H1 (cell line): Measurements from ENCODE around the gene ADAD2. TPM values are rescaled to one million over a fixed set of nuclear protein-coding genes. Genes with fewer than 3 reads are reported as not detected.

Source experiments
- ATF2 ChIP-seq: IDR thresholded peaks from 2 replicates; pipeline ENCODE4 v1.6.1; 2012; ENCODE audit warnings: low read length, inconsistent platforms
- BACH1 ChIP-seq: IDR thresholded peaks from 2 replicates; pipeline ENCODE4 v1.6.1; 2012; ENCODE audit warnings: low read length, improper control_type of control experiment
- BCL11A ChIP-seq, 2 experiments: IDR thresholded peaks; one replicate each; pipeline ENCODE4 v1.6.1; 2011; ENCODE audit warnings: low read depth in 2 of 2, low read length in 2 of 2, mild to moderate bottlenecking in 2 of 2
- CBX8 ChIP-seq: fragments of 300-800, 300-1000 bp; sonication (generic); IDR thresholded peaks from 2 replicates; pipeline ENCODE4 v1.7.1; 2016; ENCODE audit warnings: low read depth, low read length, borderline replicate concordance
- CHD7 ChIP-seq: fragments of 300-600 bp; sonication (generic); IDR thresholded peaks from 2 replicates; pipeline ENCODE4 v1.7.1; 2012; ENCODE audit warnings: low read length, moderate library complexity, mild to moderate bottlenecking, inconsistent platforms; ENCODE audit not compliant: insufficient replicate concordance
- HDAC2 ChIP-seq, 2 experiments: fragments of 300-600 bp in 1 of 2; sonication (generic) in 1 of 2; IDR thresholded peaks; 2 replicates each; pipeline ENCODE4 v1.6.1; 2011 to 2012; ENCODE audit warnings: low read depth in 2 of 2, low read length in 2 of 2, mild to moderate bottlenecking in 2 of 2, moderate library complexity in 2 of 2, borderline replicate concordance in 1 of 2, inconsistent platforms in 1 of 2
- JUN ChIP-seq: IDR thresholded peaks from 2 replicates; pipeline ENCODE4 v1.6.1; 2011; ENCODE audit warnings: low read depth, mild to moderate bottlenecking, improper control_type of control experiment, low read length
- SIX5 ChIP-seq: IDR thresholded peaks from 2 replicates; pipeline ENCODE4 v1.6.1; 2011; ENCODE audit warnings: mild to moderate bottlenecking, low read depth, low read length
- SP1 ChIP-seq: IDR thresholded peaks from 2 replicates; pipeline ENCODE4 v1.6.1; 2011; ENCODE audit warnings: low read depth, low read length
- SP4 ChIP-seq: IDR thresholded peaks from 2 replicates; pipeline ENCODE4 v1.6.1; 2012; ENCODE audit warnings: low read length, inconsistent platforms
- TAF1 ChIP-seq: IDR thresholded peaks from 2 replicates; pipeline ENCODE4 v1.6.1; 2011; ENCODE audit warnings: mild to moderate bottlenecking, low read depth, low read length
- polyA plus RNA-seq, 7 experiments: library from polyadenylated mRNA; depleted of rRNA in 3 of 7; stranded (reverse) in 5 of 7; unstranded in 2 of 7; fragments of >200 nt in 5 of 7; fragments of 200-250 nt in 2 of 7; gene quantifications; 1 replicate in 5 of 7; 2 replicates in 1 of 7; 4 replicates in 1 of 7; pipeline versions ENCODE4 v1.2.1 to v1.2.3, GENCODE V29; 2011 to 2013; ENCODE audit warnings: missing spikeins in 2 of 7, mixed read lengths in 2 of 7
- total RNA-seq: library from RNA; stranded (reverse); fragmentation: NEBNext Ultra II Directional; extraction: Animal tissue kit (Norgen Biotek cat#: 25700); gene quantifications from 2 replicates; pipeline ENCODE4 v1.2.1, GENCODE V29; 2021

The ADAD2 gene
- total and polyA plus RNA-seq, 2 of the 8 experiments (the other 6 are each of a cell fraction or from before 2014, with no cell fraction given) = 1.2 to 1.3 TPM

GRCh38 chr16:84232060-84232459, 41.1 kb downstream of the ADAD2 start (continued):
- TF ChIP-seq CHD7 = no peak
- TF ChIP-seq JUN = no peak
- no peak for TF ChIP-seq SP1
- TF ChIP-seq CBX8 = no peak
- no peak for TF ChIP-seq SIX5
- TF ChIP-seq HDAC2 (IDR thresholded peaks at IDR 0.05; ENCODE audit: borderline replicate concordance in 1 of 2, low read depth in 2 of 2, low read length in 2 of 2) = no peak
- TF ChIP-seq SP4 = no peak
- no peak for TF ChIP-seq BCL11A (IDR thresholded peaks at IDR 0.05; ENCODE audit: low read depth in 2 of 2, low read length in 2 of 2)
- no peak for TF ChIP-seq BACH1
- TF ChIP-seq TAF1 = no peak
- TF ChIP-seq ATF2 = no peak
